Heart left ventricle (tissue), 16 donors: ENCODE results near the gene CDX1. TPM values are rescaled to one million over a fixed set of nuclear protein-coding genes. Genes with fewer than 3 reads are reported as not detected.
A peak's percentile ranks its signal among the peaks of the same experiment; 100 is the strongest.

Experiments
- ATAC-seq, 4 donors: fragments of 200-7000 bp; cut with Tn5 transposase; one replicate each; pipeline ENCODE4 v1.9.1; 2020 to 2022; ENCODE audit warnings: moderate library complexity in 4 of 4, mild to moderate bottlenecking in 3 of 4, moderate number of reproducible peaks in 1 of 4
- DNase-seq, 5 donors: peaks; one replicate each; pipeline ENCODE4 v3.0.0-alpha.2; 2020
- H3K27ac ChIP-seq, 12 donors: fragments of 200-600 bp; sonication (generic) in 4 of 12; one replicate each; pipeline versions ENCODE4 v1.5.0 to v1.8.0; 2016 to 2022; ENCODE audit warnings: mild to moderate bottlenecking in 2 of 12
- H3K27me3 ChIP-seq, 9 donors: fragments of 200-600 bp; sonication (generic) in 2 of 9; one replicate each; pipeline versions ENCODE4 v1.5.1 to v1.8.0; 2016 to 2022; ENCODE audit warnings: mild to moderate bottlenecking in 3 of 9
- H3K36me3 ChIP-seq, 9 donors: fragments of 200-600 bp; sonication (generic) in 2 of 9; one replicate each; pipeline versions ENCODE4 v1.5.0 to v1.8.0; 2018 to 2022; ENCODE audit warnings: mild to moderate bottlenecking in 2 of 9
- H3K4me1 ChIP-seq, 12 donors: fragments of 200-600 bp; sonication (generic) in 4 of 12; one replicate each; pipeline versions ENCODE4 v1.5.0 to v1.8.0; 2016 to 2022; ENCODE audit warnings: mild to moderate bottlenecking in 3 of 12
- H3K4me3 ChIP-seq, 12 donors: fragments of 200-600 bp; sonication (generic) in 4 of 12; one replicate each; pipeline versions ENCODE4 v1.5.0 to v1.8.0; 2017 to 2022; ENCODE audit warnings: mild to moderate bottlenecking in 9 of 12, moderate library complexity in 4 of 12
- H3K9me3 ChIP-seq, 12 donors: fragments of 200-600 bp; sonication (generic) in 4 of 12; one replicate each; pipeline versions ENCODE4 v1.5.0 to v1.8.0; 2016 to 2022; ENCODE audit warnings: mild to moderate bottlenecking in 1 of 12
- CTCF ChIP-seq, 12 donors: fragments of 200-600 bp; sonication (generic) in 4 of 12; IDR thresholded peaks; one replicate each; pipeline versions ENCODE4 v1.5.0 to v1.8.0; 2018 to 2022; ENCODE audit warnings: antibody characterized with exemption in 12 of 12, mild to moderate bottlenecking in 5 of 12
- POLR2A ChIP-seq, 2 donors: fragments of 450-650 bp; IDR thresholded peaks; one replicate each; pipeline ENCODE4 v1.6.1; 2017; ENCODE audit warnings: antibody characterized with exemption in 2 of 2, mild to moderate bottlenecking in 2 of 2, moderate library complexity in 2 of 2
- WGBS, 4 donors: extraction: QIAGEN DNeasy Blood & Tissue Kit in 2 of 4; methylation state at CpG; one replicate each; pipeline versions ENCODE4 v1.1.5 to v1.1.7; 2013 to 2018; 5-methylcytosine and 5-hydroxymethylcytosine counted together
- intact Hi-C, 10 donors: fragments of 100-400 bp; cut with DNase I; formaldehyde crosslinking; loops; one replicate each; pipeline versions ENCODE4 v1.11.1 to v1.14.2; 2022
- polyA plus RNA-seq, 2 donors: library from polyadenylated mRNA; stranded (reverse); fragments of 200-250 nt; gene quantifications; one replicate each; pipeline ENCODE4 v1.2.3, GENCODE V29; 2013
- total RNA-seq, 9 donors: library from RNA; depleted of rRNA in 2 of 9; stranded (reverse); fragments of >200 nt in 2 of 9; fragmentation: NEBNext Ultra II Directional in 3 of 9; extraction: Animal tissue kit (Norgen Biotek cat#: 25700) in 3 of 9; gene quantifications; one replicate each; pipeline versions ENCODE4 v1.1.0 to v1.2.4, GENCODE V29; 2016 to 2023
- donor health status: ischemic (EF 13 %, LVEDD 7.1; RV severe dilation, severe dysfunction).
- donor health status: healthy with polysubstance abuse.
- donor health status: DM: no; HTN: yes; CAD: no.
- donor health status: DM: no; HTN: no; CAD: no.
- donor health status: ischemic (EF 25% LVEDD 6.9; RV normal size, moderate dysfunction).
- donor health status: ischemic (EF 25% LVEDD 5.7; RV mildly dilated, moderate dysfunction).
- donor health status: healthy.
- donor health status: DM: yes; HTN: yes; CAD: no.
- donor health status: ischemic (EF 35%, LVEDD 5.7; RV mildly dilated, moderate dysfunction).
- donor health status: nonischemic (EF 11% LVEDD 7.7; RV severe dilation, severe dysfunction).
- donor health status: DM: yes; HTN: yes; CAD: no.
- donor health status: PGD.
- donor health status: ischemic (EF 29% LVEDD 5.4; RV normal size, mild dysfunction).
- donor health status: nonischemic (EF 23%, LVEDD 6.1; RV moderate dilation, normal function).

Gene CDX1
- total and polyA plus RNA-seq, 11 donors: 0.17 to 0.29 (median 0.29) TPM; not detected in 8

GRCh38 chr5:150181027-150181426 lies 14.4 kb downstream of the CDX1 start:
- TF ChIP-seq POLR2A (IDR thresholded peaks at IDR 0.05) (no peak), CTCF (IDR thresholded peaks at IDR 0.05) (no peak)
- intact Hi-C loops: no loop called here
- peak in 1 of 5 donors; percentile 50 for DNase-seq
- peak in 3 of 4 donors; percentile 16 to 44 (median 17) for ATAC-seq
- H3K4me1 ChIP-seq: peaks cover 0 to 40% (median 28%) of the 10 kb centered on the region in 12 donors
- H3K36me3 ChIP-seq: no peaks in the 10 kb centered on the region
- H3K9me3 ChIP-seq: no peaks in the 10 kb centered on the region
- H3K27ac ChIP-seq: peak overlapping the region; percentile 59 to 93 (median 79)
- WGBS, 4 donors: 43 to 70% (median 54%) methylated on average over 5 of the region's 5 CpGs
- no peak overlapping the region for H3K4me3 ChIP-seq
- H3K27me3 ChIP-seq: no peaks in the 10 kb centered on the region

DNA sequence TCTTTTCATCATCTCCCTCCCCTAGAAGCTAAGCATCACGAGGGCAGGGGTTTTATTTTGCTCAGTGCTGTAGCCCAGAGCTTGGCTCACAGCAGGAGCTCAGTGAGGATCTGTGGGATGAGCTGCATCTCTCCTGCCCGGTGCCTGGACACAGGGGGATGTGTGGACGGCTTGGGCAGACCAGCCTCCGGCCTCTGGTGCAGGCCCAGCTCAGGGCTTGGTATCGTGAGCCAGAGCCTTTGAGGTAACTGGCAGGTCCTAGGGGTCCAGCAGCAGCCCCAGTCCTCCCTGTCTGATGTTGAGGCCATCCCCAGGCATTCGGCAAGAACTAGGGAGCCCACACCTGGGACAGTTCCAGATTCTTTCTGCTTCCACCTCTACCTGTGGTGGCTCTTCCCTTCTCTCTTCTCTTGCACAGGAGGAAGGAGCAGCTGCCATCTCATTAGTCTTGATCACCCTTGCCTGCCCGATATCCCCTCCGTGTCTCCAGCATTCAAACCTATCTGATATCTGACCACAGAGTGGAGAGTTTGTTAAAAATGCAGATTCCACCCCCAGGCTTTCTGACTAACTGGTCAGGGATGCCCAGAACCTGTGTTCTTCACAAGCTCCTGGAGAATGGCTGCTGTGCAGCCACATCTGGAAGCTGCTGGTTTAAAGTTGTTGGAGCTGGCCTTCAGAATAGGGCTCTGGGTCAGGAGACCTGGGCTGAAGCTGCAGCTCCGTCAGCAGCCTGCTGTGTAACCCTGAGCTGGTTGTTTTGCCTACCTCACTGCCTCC lies 15.4 kb downstream of the CDX1 start:
- H3K36me3 ChIP-seq: no peaks in the 10 kb centered on the region
- ATAC-seq (no peak), DNase-seq (no peak)
- no peak overlapping the region for H3K4me3 ChIP-seq
- no peaks in the 10 kb centered on the region for H3K27me3 ChIP-seq
- intact Hi-C loops: no loop called here
- TF ChIP-seq POLR2A (IDR thresholded peaks at IDR 0.05): no peak
- TF ChIP-seq CTCF (IDR thresholded peaks at IDR 0.05): no peak
- no peaks in the 10 kb centered on the region for H3K9me3 ChIP-seq
- peak overlapping the region in 9 of 12 donors; percentile 59 to 93 (median 80) for H3K27ac ChIP-seq
- H3K4me1 ChIP-seq: peaks cover 0 to 42% (median 28%) of the 10 kb centered on the region in 12 donors
- 91 to 96% (median 95%) methylated on average over 8 to 9 of the region's 9 CpGs for WGBS, 4 donors

GRCh38 chr5:150182774-150183173 lies 16.2 kb downstream of the CDX1 start:
- ATAC-seq: no peak
- no peak for DNase-seq
- intact Hi-C loops: no loop called here
- 93 to 97% (median 95%) methylated on average over 10 of the region's 10 CpGs for WGBS, 4 donors
- TF ChIP-seq CTCF (IDR thresholded peaks at IDR 0.05) (no peak), POLR2A (IDR thresholded peaks at IDR 0.05) (no peak)
- Histone ChIP-seq H3K4me1 (peaks cover 0 to 42% (median 28%) of the 10 kb centered on the region in 12 donors), H3K9me3 (no peaks in the 10 kb centered on the region), H3K27ac (no peak overlapping the region), H3K4me3 (no peak overlapping the region), H3K27me3 (no peaks in the 10 kb centered on the region), H3K36me3 (no peaks in the 10 kb centered on the region)

DNA sequence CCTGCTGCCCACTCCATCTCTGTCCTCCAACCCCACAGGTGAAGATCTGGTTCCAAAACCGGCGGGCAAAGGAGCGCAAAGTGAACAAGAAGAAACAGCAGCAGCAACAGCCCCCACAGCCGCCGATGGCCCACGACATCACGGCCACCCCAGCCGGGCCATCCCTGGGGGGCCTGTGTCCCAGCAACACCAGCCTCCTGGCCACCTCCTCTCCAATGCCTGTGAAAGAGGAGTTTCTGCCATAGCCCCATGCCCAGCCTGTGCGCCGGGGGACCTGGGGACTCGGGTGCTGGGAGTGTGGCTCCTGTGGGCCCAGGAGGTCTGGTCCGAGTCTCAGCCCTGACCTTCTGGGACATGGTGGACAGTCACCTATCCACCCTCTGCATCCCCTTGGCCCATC lies 16.9 kb downstream of the CDX1 start:
- H3K4me1 ChIP-seq: peaks cover 0 to 42% (median 28%) of the 10 kb centered on the region in 12 donors
- no peak overlapping the region for H3K4me3 ChIP-seq
- 93 to 96% (median 95%) methylated on average over 8 to 12 of the region's 12 CpGs for WGBS, 4 donors
- ATAC-seq (no peak), DNase-seq (no peak)
- intact Hi-C loops: no loop called here
- H3K27ac ChIP-seq: no peak overlapping the region
- H3K36me3 ChIP-seq: no peaks in the 10 kb centered on the region
- TF ChIP-seq POLR2A (IDR thresholded peaks at IDR 0.05): no peak
- TF ChIP-seq CTCF (IDR thresholded peaks at IDR 0.05): no peak
- no peaks in the 10 kb centered on the region for H3K9me3 ChIP-seq
- peaks cover 0 to 6% (median 0%) of the 10 kb centered on the region in 9 donors for H3K27me3 ChIP-seq
